HepG2 (cell line): ENCODE data around the gene TPGS1. TPM values are rescaled to one million over a fixed set of nuclear protein-coding genes. Genes with fewer than 3 reads are reported as not detected.

ENCODE experiments used
- ARHGAP35 ChIP-seq: sonication (generic); formaldehyde crosslinking; IDR thresholded peaks from 2 replicates; pipeline ENCODE4 v1.9.0; 2022; ENCODE audit warnings: mild to moderate bottlenecking, inconsistent platforms, moderate library complexity, missing genetic modification reagents, borderline replicate concordance
- CAMTA2 ChIP-seq: sonication (generic); formaldehyde crosslinking; IDR thresholded peaks from 2 replicates; pipeline ENCODE4 v1.4.0; 2020; ENCODE audit warnings: mild to moderate bottlenecking, missing genetic modification reagents, borderline replicate concordance
- FOXK2 ChIP-seq: fragments of 450-650 bp; IDR thresholded peaks from 2 replicates; pipeline ENCODE4 v1.6.1; 2016
- HES4 ChIP-seq: sonication (generic); formaldehyde crosslinking; IDR thresholded peaks from 2 replicates; pipeline ENCODE4 v1.9.0; 2021; ENCODE audit warnings: mild to moderate bottlenecking, missing genetic modification reagents, borderline replicate concordance
- ISL2 ChIP-seq: sonication (generic); formaldehyde crosslinking; IDR thresholded peaks from 2 replicates; pipeline ENCODE4 v1.5.0; 2020; ENCODE audit warnings: missing genetic modification reagents
- MAFG ChIP-seq: sonication (generic); formaldehyde crosslinking; IDR thresholded peaks from 2 replicates; pipeline ENCODE4 v1.5.1; 2020; ENCODE audit warnings: mild to moderate bottlenecking, missing genetic modification reagents
- MYC ChIP-seq: sonication (generic); formaldehyde crosslinking; IDR thresholded peaks from 2 replicates; pipeline ENCODE4 v1.9.0; 2021; ENCODE audit warnings: missing genetic modification reagents, borderline replicate concordance
- MZF1 ChIP-seq: sonication (generic); formaldehyde crosslinking; IDR thresholded peaks from 2 replicates; pipeline ENCODE4 v1.8.1; 2023; ENCODE audit warnings: mild to moderate bottlenecking, missing genetic modification reagents, borderline replicate concordance
- NBN ChIP-seq: fragments of 450-650 bp; conservative IDR thresholded peaks from 2 replicates; pipeline ENCODE4 v1.6.1; 2017
- RFXAP ChIP-seq: sonication (generic); formaldehyde crosslinking; IDR thresholded peaks from 2 replicates; pipeline ENCODE4 v1.4.0; 2020; ENCODE audit warnings: missing genetic modification reagents, borderline replicate concordance
- SETDB1 ChIP-seq: sonication (generic); formaldehyde crosslinking; IDR thresholded peaks from 2 replicates; pipeline ENCODE4 v1.5.1; 2020; ENCODE audit warnings: missing genetic modification reagents, mild to moderate bottlenecking, borderline replicate concordance
- SRY ChIP-seq: sonication (generic); formaldehyde crosslinking; IDR thresholded peaks from 2 replicates; pipeline ENCODE4 v1.8.0; 2022; ENCODE audit warnings: mild to moderate bottlenecking, missing genetic modification reagents
- TOE1 ChIP-seq: sonication (generic); formaldehyde crosslinking; IDR thresholded peaks from 2 replicates; pipeline ENCODE4 v1.4.0; 2020; ENCODE audit warnings: mild to moderate bottlenecking, missing genetic modification reagents
- ZFP36L2 ChIP-seq: sonication (generic); formaldehyde crosslinking; IDR thresholded peaks from 2 replicates; pipeline ENCODE4 v1.4.0; 2020; ENCODE audit warnings: missing genetic modification reagents
- ZNF101 ChIP-seq: sonication (generic); formaldehyde crosslinking; IDR thresholded peaks from 2 replicates; pipeline ENCODE4 v1.4.0; 2020; ENCODE audit warnings: mild to moderate bottlenecking, low read depth, missing genetic modification reagents, borderline replicate concordance
- ZNF17 ChIP-seq: sonication (generic); formaldehyde crosslinking; IDR thresholded peaks from 2 replicates; pipeline ENCODE4 v1.5.0; 2020; ENCODE audit warnings: mild to moderate bottlenecking, missing genetic modification reagents
- ZNF230 ChIP-seq: sonication (generic); formaldehyde crosslinking; IDR thresholded peaks from 2 replicates; pipeline ENCODE4 v1.4.0; 2020; ENCODE audit warnings: mild to moderate bottlenecking, missing genetic modification reagents
- ZNF720 ChIP-seq: sonication (generic); formaldehyde crosslinking; IDR thresholded peaks from 2 replicates; pipeline ENCODE4 v1.4.0; 2020; ENCODE audit warnings: missing genetic modification reagents
- ZNF768 ChIP-seq: sonication (generic); formaldehyde crosslinking; IDR thresholded peaks from 2 replicates; pipeline ENCODE4 v1.4.0; 2020; ENCODE audit warnings: missing genetic modification reagents
- ZNF788 ChIP-seq: sonication (generic); formaldehyde crosslinking; IDR thresholded peaks from 2 replicates; pipeline ENCODE4 v1.5.0; 2020; ENCODE audit warnings: mild to moderate bottlenecking, missing genetic modification reagents, borderline replicate concordance
- ZNF83 ChIP-seq: sonication (generic); formaldehyde crosslinking; IDR thresholded peaks from 2 replicates; pipeline ENCODE4 v1.4.0; 2020; ENCODE audit warnings: missing genetic modification reagents, mild to moderate bottlenecking, borderline replicate concordance
- polyA plus RNA-seq, 8 experiments: library from polyadenylated mRNA; depleted of rRNA in 3 of 8; stranded (reverse) in 7 of 8; unstranded in 1 of 8; fragments of >200 nt; fragmentation: Illumina TruSeq in 4 of 8; extraction: Trizol in 4 of 8; gene quantifications; 2 replicates each; pipeline versions ENCODE4 v1.2.1 to v1.2.3, GENCODE V29; 2011 to 2016; ENCODE audit warnings: low read depth in 4 of 8, missing spikeins in 1 of 8, mixed read lengths in 1 of 8; ENCODE audit not compliant: insufficient read depth in 1 of 8
- total RNA-seq, 5 experiments: library from RNA; depleted of rRNA; stranded (reverse); fragments of >200 nt; fragmentation: Illumina TruSeq; extraction: Trizol; gene quantifications; 2 replicates each; pipeline ENCODE4 v1.2.3, GENCODE V29; 2016; ENCODE audit warnings: low read depth in 1 of 5
- TF ChIP-seq, protein P1 (sequence below): sonication (generic); formaldehyde crosslinking; IDR thresholded peaks from 2 replicates; pipeline ENCODE4 v1.5.1; 2020; ENCODE audit warnings: missing genetic modification reagents, mild to moderate bottlenecking, borderline replicate concordance
- TF ChIP-seq, protein P2 (sequence below): sonication (generic); formaldehyde crosslinking; IDR thresholded peaks from 2 replicates; pipeline ENCODE4 v1.5.1; 2020; ENCODE audit warnings: mild to moderate bottlenecking, missing genetic modification reagents, borderline replicate concordance
- TF ChIP-seq, protein P3 (sequence below): sonication (generic); formaldehyde crosslinking; IDR thresholded peaks from 2 replicates; pipeline ENCODE4 v1.9.0; 2021; ENCODE audit warnings: missing genetic modification reagents, borderline replicate concordance
- TF ChIP-seq, protein P4 (sequence below): sonication (generic); formaldehyde crosslinking; conservative IDR thresholded peaks from 2 replicates; pipeline ENCODE4 v1.8.1; 2023; ENCODE audit warnings: missing genetic modification reagents
- TF ChIP-seq, protein P5 (sequence below): IDR thresholded peaks from 2 replicates; pipeline ENCODE4 v1.6.1; 2016; ENCODE audit warnings: mild to moderate bottlenecking, missing biosample characterization, missing genetic modification reagents

TPGS1 gene
- total and polyA plus RNA-seq, 2 of the 13 experiments (the other 11 are each of a cell fraction or from before 2014, with no cell fraction given) = 1.1 to 6.2 TPM

DNA sequence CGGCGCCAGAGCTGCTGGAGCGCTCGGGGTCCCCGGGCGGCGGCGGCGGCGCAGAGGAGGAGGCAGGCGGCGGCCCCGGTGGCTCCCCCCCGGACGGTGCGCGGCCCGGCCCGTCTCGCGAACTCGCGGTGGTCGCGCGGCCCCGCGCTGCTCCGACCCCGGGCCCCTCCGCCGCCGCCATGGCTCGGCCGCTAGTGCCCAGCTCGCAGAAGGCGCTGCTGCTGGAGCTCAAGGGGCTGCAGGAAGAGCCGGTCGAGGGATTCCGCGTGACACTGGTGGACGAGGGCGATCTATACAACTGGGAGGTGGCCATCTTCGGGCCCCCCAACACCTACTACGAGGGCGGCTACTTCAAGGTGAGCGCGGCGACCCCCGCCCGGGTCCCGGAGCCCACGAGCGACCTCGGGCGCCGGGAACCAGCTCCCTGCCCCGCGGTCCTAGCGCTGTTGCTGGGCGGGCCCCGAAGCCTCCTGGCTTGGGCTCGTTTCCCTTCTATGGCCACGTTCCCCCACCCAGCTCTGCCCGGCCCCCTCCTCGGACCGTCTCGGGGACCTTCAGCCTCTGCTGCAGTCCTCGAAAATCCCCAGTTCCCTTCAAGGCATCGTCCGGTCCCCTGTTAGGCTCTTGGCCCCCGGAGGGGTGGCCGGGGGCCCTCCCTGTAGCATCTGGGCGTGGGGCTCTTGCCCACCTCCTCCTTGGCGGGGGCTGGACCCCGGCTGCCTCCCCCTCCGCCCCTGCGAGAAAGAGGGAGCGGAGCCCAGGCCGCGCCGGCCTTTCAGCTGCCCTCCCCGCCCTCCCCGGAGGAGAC, 24.7 kb downstream of the TPGS1 start, which contains the start of gene CDC34 (continued):
- TF ChIP-seq ZFP36L2 (no peak), ZNF230 (0 out of 2 replicates have a peak, but pooled peaks have one; percentile 42), HES4 (CRISPR knock-in tag) (no peak), MYC (CRISPR knock-in tag) (peak; percentile 29; the same call in 1 of the 2 replicates), ZNF788 (CRISPR knock-in tag) (no peak), ARHGAP35 (CRISPR knock-in tag) (no peak), RFXAP (no peak), TOE1 (CRISPR knock-in tag) (no peak), ZNF83 (CRISPR knock-in tag) (no peak), SRY (CRISPR knock-in tag) (no peak), ZNF101 (CRISPR knock-in tag) (no peak), SETDB1 (CRISPR knock-in tag) (no peak), NBN (no peak), ZNF17 (CRISPR knock-in tag) (no peak), FOXK2 (no peak), MZF1 (CRISPR knock-in tag) (no peak), ISL2 (CRISPR knock-in tag) (0 out of 2 replicates have a peak, but pooled peaks have one; percentile 5), CAMTA2 (CRISPR knock-in tag) (no peak; the same call in 1 of the 2 replicates), MAFG (no peak), ZNF720 (CRISPR knock-in tag) (no peak), ZNF768 (CRISPR knock-in tag) (0 out of 2 replicates have a peak, but pooled peaks have one; percentile 6)
- TF ChIP-seq, protein P1, sequence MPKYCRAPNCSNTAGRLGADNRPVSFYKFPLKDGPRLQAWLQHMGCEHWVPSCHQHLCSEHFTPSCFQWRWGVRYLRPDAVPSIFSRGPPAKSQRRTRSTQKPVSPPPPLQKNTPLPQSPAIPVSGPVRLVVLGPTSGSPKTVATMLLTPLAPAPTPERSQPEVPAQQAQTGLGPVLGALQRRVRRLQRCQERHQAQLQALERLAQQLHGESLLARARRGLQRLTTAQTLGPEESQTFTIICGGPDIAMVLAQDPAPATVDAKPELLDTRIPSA (CRISPR knock-in tag) = no peak
- TF ChIP-seq, protein P2, sequence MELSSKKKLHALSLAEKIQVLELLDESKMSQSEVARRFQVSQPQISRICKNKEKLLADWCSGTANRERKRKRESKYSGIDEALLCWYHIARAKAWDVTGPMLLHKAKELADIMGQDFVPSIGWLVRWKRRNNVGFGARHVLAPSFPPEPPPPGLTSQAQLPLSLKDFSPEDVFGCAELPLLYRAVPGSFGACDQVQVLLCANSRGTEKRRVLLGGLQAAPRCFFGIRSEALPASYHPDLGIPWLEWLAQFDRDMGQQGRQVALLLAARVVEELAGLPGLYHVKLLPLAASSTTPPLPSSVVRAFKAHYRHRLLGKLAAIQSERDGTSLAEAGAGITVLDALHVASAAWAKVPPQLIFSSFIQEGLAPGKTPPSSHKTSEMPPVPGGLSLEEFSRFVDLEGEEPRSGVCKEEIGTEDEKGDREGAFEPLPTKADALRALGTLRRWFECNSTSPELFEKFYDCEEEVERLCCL = no peak
- TF ChIP-seq, protein P3, sequence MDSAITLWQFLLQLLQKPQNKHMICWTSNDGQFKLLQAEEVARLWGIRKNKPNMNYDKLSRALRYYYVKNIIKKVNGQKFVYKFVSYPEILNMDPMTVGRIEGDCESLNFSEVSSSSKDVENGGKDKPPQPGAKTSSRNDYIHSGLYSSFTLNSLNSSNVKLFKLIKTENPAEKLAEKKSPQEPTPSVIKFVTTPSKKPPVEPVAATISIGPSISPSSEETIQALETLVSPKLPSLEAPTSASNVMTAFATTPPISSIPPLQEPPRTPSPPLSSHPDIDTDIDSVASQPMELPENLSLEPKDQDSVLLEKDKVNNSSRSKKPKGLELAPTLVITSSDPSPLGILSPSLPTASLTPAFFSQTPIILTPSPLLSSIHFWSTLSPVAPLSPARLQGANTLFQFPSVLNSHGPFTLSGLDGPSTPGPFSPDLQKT (CRISPR knock-in tag) = no peak
- TF ChIP-seq, protein P4, sequence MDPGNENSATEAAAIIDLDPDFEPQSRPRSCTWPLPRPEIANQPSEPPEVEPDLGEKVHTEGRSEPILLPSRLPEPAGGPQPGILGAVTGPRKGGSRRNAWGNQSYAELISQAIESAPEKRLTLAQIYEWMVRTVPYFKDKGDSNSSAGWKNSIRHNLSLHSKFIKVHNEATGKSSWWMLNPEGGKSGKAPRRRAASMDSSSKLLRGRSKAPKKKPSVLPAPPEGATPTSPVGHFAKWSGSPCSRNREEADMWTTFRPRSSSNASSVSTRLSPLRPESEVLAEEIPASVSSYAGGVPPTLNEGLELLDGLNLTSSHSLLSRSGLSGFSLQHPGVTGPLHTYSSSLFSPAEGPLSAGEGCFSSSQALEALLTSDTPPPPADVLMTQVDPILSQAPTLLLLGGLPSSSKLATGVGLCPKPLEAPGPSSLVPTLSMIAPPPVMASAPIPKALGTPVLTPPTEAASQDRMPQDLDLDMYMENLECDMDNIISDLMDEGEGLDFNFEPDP (CRISPR knock-in tag) = no peak
- TF ChIP-seq, protein P5, sequence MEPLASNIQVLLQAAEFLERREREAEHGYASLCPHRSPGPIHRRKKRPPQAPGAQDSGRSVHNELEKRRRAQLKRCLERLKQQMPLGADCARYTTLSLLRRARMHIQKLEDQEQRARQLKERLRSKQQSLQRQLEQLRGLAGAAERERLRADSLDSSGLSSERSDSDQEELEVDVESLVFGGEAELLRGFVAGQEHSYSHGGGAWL (CRISPR knock-in tag) = no peak
